ENCODE measurements around the gene OPCML. TPM values are rescaled to one million over a fixed set of nuclear protein-coding genes. Genes with fewer than 3 reads are reported as not detected.

Gene OPCML
- polyA plus RNA-seq, 1 donor from 2014 or later = 11.6 TPM

- TF ChIP-seq MXI1 (conservative IDR thresholded peaks at IDR 0.05; ENCODE audit: poor library complexity, severe bottlenecking) (no peak), SMC3 (conservative IDR thresholded peaks at IDR 0.05; ENCODE audit: poor library complexity) (no peak), REST (IDR thresholded peaks at IDR 0.05; ENCODE audit: borderline replicate concordance) (no peak), RAD21 (conservative IDR thresholded peaks at IDR 0.05) (no peak), TAF1 (IDR thresholded peaks at IDR 0.05; ENCODE audit: low read depth) (no peak), EZH2 (IDR thresholded peaks at IDR 0.05; ENCODE audit: borderline replicate concordance, insufficient read depth, low read length, poor library complexity, severe bottlenecking) (no peak), EP300 (conservative IDR thresholded peaks at IDR 0.05; ENCODE audit: poor library complexity, severe bottlenecking) (no peak), POLR2AphosphoS5 (IDR thresholded peaks at IDR 0.05) (no peak), CTCF (IDR thresholded peaks at IDR 0.05; ENCODE audit: poor library complexity, severe bottlenecking) (no peak)
- Histone ChIP-seq H3K4me3 (ENCODE audit: low read length) (no peak overlapping the region), H2AFZ (ENCODE audit: low read depth, low read length) (no peak overlapping the region), H3K9me2 (ENCODE audit: insufficient read depth, low read length) (no peaks in the 10 kb centered on the region), H3K36me3 (ENCODE audit: insufficient read depth, low read length) (no peaks in the 10 kb centered on the region), H3K27me3 (ENCODE audit: insufficient read depth, low read depth, low read length) (no peaks in the 10 kb centered on the region), H3F3A (ENCODE audit: insufficient read depth, low read length, poor library complexity, severe bottlenecking) (no peaks in the 10 kb centered on the region), H3K9me3 (ENCODE audit: low read length) (no peaks in the 10 kb centered on the region), H4K20me1 (ENCODE audit: insufficient read depth) (no peaks in the 10 kb centered on the region), H3K27ac (ENCODE audit: low read length) (no peak overlapping the region), H3K4me2 (ENCODE audit: low read length) (no peak overlapping the region), H3K9ac (ENCODE audit: low read length) (no peak overlapping the region), H3K79me2 (replicated peaks; ENCODE audit: insufficient read depth, low read length) (no peaks in the 10 kb centered on the region)
Observed at GRCh38 chr11:132409573-132410355, 1122.5 kb downstream of the OPCML start.

GRCh38 chr11:132408877-132409276, 1123.4 kb downstream of the OPCML start:
- Histone ChIP-seq H3K9me3 (ENCODE audit: low read length) (no peaks in the 10 kb centered on the region), H3K27me3 (ENCODE audit: insufficient read depth, low read depth, low read length) (no peaks in the 10 kb centered on the region), H3K79me2 (replicated peaks; ENCODE audit: insufficient read depth, low read length) (no peaks in the 10 kb centered on the region), H3K27ac (ENCODE audit: low read length) (peak overlapping the region; percentile 21), H3K9me2 (ENCODE audit: insufficient read depth, low read length) (no peaks in the 10 kb centered on the region), H3K9ac (ENCODE audit: low read length) (no peak overlapping the region), H3F3A (ENCODE audit: insufficient read depth, low read length, poor library complexity, severe bottlenecking) (no peaks in the 10 kb centered on the region), H4K20me1 (ENCODE audit: insufficient read depth) (no peaks in the 10 kb centered on the region), H3K4me3 (ENCODE audit: low read length) (no peak overlapping the region), H3K36me3 (ENCODE audit: insufficient read depth, low read length) (no peaks in the 10 kb centered on the region), H3K4me2 (ENCODE audit: low read length) (no peak overlapping the region), H2AFZ (ENCODE audit: low read depth, low read length) (no peak overlapping the region)
- no peak for TF ChIP-seq RAD21 (conservative IDR thresholded peaks at IDR 0.05)
- TF ChIP-seq REST (IDR thresholded peaks at IDR 0.05; ENCODE audit: borderline replicate concordance) = no peak
- TF ChIP-seq EP300 (conservative IDR thresholded peaks at IDR 0.05; ENCODE audit: poor library complexity, severe bottlenecking) = peak; percentile 52
- peak; percentile 32 for TF ChIP-seq POLR2AphosphoS5 (IDR thresholded peaks at IDR 0.05)
- TF ChIP-seq MXI1 (conservative IDR thresholded peaks at IDR 0.05; ENCODE audit: poor library complexity, severe bottlenecking) = no peak
- no peak for TF ChIP-seq EZH2 (IDR thresholded peaks at IDR 0.05; ENCODE audit: borderline replicate concordance, insufficient read depth, low read length, poor library complexity, severe bottlenecking)
- no peak for TF ChIP-seq CTCF (IDR thresholded peaks at IDR 0.05; ENCODE audit: poor library complexity, severe bottlenecking)
- TF ChIP-seq TAF1 (IDR thresholded peaks at IDR 0.05; ENCODE audit: low read depth) = no peak
- TF ChIP-seq SMC3 (conservative IDR thresholded peaks at IDR 0.05; ENCODE audit: poor library complexity) = no peak
